K562 (cell line): ENCODE results near the gene ARHGAP25. TPM values are rescaled to one million over a fixed set of nuclear protein-coding genes. Genes with fewer than 3 reads are reported as not detected.

ENCODE experiments used
- CBX1 ChIP-seq: sonication (generic); IDR thresholded peaks from 2 replicates; pipeline ENCODE4 v1.6.1; 2016; ENCODE audit warnings: antibody characterized with exemption, low read depth, mild to moderate bottlenecking
- CHD7 ChIP-seq: fragments of 200-600 bp; sonication (generic); IDR thresholded peaks from one replicate; pipeline ENCODE4 v1.6.1; 2012; ENCODE audit warnings: mild to moderate bottlenecking, low read depth, low read length, inconsistent platforms
- ETV5 ChIP-seq: sonication (generic); formaldehyde crosslinking; IDR thresholded peaks from 2 replicates; pipeline ENCODE4 v1.4.0; 2020; ENCODE audit warnings: low read depth, mild to moderate bottlenecking, missing genetic modification reagents
- HLTF ChIP-seq: fragments of 450-650 bp; IDR thresholded peaks from 2 replicates; pipeline ENCODE4 v1.6.1; 2016
- HNRNPL ChIP-seq: fragments of 200-400 bp; formaldehyde crosslinking; IDR thresholded peaks from 2 replicates; pipeline ENCODE4 v1.6.1; 2017; ENCODE audit warnings: low read depth, mild to moderate bottlenecking, low read length
- MTA1 ChIP-seq: fragments of 450-650 bp; IDR thresholded peaks from 2 replicates; pipeline ENCODE4 v1.6.1; 2017; ENCODE audit warnings: borderline replicate concordance
- NCOA2 ChIP-seq, 2 experiments: fragments of 450-650 bp; IDR thresholded peaks; 2 replicates each; pipeline ENCODE4 v1.6.1; 2018; ENCODE audit warnings: mild to moderate bottlenecking in 2 of 2, moderate library complexity in 1 of 2; ENCODE audit not compliant: partially characterized antibody in 2 of 2
- NCOR1 ChIP-seq: fragments of 450-650 bp; IDR thresholded peaks from 2 replicates; pipeline ENCODE4 v1.6.1; 2016; ENCODE audit warnings: mild to moderate bottlenecking, moderate library complexity
- NELFE ChIP-seq: IDR thresholded peaks from 2 replicates; pipeline ENCODE4 v1.6.1; 2011; ENCODE audit warnings: mild to moderate bottlenecking; ENCODE audit not compliant: insufficient read depth, insufficient read length
- POLR2AphosphoS2 ChIP-seq: IDR thresholded peaks from 2 replicates; pipeline ENCODE4 v1.6.1; 2012; ENCODE audit warnings: low read length, improper control_type of control experiment
- SAP30 ChIP-seq: fragments of 200-600 bp; sonication (generic); IDR thresholded peaks from 2 replicates; pipeline ENCODE4 v1.6.1; 2012; ENCODE audit warnings: borderline replicate concordance, low read depth, mild to moderate bottlenecking, moderate library complexity, low read length, control low read depth, inconsistent platforms; ENCODE audit not compliant: insufficient read depth, poor library complexity, severe bottlenecking
- SRSF9 ChIP-seq: fragments of 200-400 bp; formaldehyde crosslinking; IDR thresholded peaks from 2 replicates; pipeline ENCODE4 v1.6.1; 2017; ENCODE audit warnings: low read depth, low read length, borderline replicate concordance
- U2AF2 ChIP-seq: fragments of 200-400 bp; formaldehyde crosslinking; optimal IDR thresholded peaks from 2 replicates; pipeline ENCODE3; 2017; ENCODE audit warnings: low read depth, mild to moderate bottlenecking, low read length
- XRCC5 ChIP-seq: fragments of 200-400 bp; formaldehyde crosslinking; IDR thresholded peaks from 2 replicates; pipeline ENCODE4 v1.6.1; 2017; ENCODE audit warnings: low read depth, mild to moderate bottlenecking, low read length
- ZFP36 ChIP-seq: fragments of 150-350 bp; IDR thresholded peaks from 2 replicates; pipeline ENCODE4 v1.6.1; 2018; ENCODE audit warnings: low read length, low read depth; ENCODE audit not compliant: partially characterized antibody
- polyA plus RNA-seq, 8 experiments: library from polyadenylated mRNA; depleted of rRNA in 4 of 8; stranded (reverse) in 5 of 8; unstranded in 3 of 8; fragments of >200 nt; fragmentation: Nextera tagmentation in 2 of 8; fragmentation: Illumina TruSeq in 1 of 8; extraction: Ambion mirVana in 2 of 8; extraction: Trizol in 1 of 8; gene quantifications; 2 replicates each; pipeline versions ENCODE4 v1.2.1 to v1.2.3, GENCODE V29; 2011 to 2014; ENCODE audit warnings: inconsistent platforms in 1 of 8, missing spikeins in 1 of 8
- total RNA-seq, 7 experiments: library from RNA; depleted of rRNA in 6 of 7; stranded (reverse); fragments of >200 nt in 6 of 7; fragmentation: Illumina TruSeq in 2 of 7; extraction: Trizol in 2 of 7; gene quantifications; 2 replicates each; pipeline versions ENCODE4 v1.2.1 to v1.2.3, GENCODE V29; 2011 to 2021; ENCODE audit warnings: low replicate concordance in 1 of 7
- TF ChIP-seq, protein P1 (sequence below), 3 experiments: IDR thresholded peaks in 2 of 3; conservative IDR thresholded peaks in 1 of 3; 2 replicates each; pipeline ENCODE4 v1.5.1; 2011 to 2012; ENCODE audit warnings: low read length in 3 of 3, mild to moderate bottlenecking in 3 of 3, control low read depth in 2 of 3, improper control_type of control experiment in 1 of 3, inconsistent platforms in 1 of 3, low read depth in 1 of 3, mixed read lengths in 1 of 3, moderate library complexity in 1 of 3; ENCODE audit not compliant: insufficient read depth in 2 of 3

The ARHGAP25 gene
- total and polyA plus RNA-seq, 9 of the 15 experiments (the other 6 are each of a cell fraction or from before 2014, with no cell fraction given), result 4.9 to 14.8 (median 10.7) TPM

DNA sequence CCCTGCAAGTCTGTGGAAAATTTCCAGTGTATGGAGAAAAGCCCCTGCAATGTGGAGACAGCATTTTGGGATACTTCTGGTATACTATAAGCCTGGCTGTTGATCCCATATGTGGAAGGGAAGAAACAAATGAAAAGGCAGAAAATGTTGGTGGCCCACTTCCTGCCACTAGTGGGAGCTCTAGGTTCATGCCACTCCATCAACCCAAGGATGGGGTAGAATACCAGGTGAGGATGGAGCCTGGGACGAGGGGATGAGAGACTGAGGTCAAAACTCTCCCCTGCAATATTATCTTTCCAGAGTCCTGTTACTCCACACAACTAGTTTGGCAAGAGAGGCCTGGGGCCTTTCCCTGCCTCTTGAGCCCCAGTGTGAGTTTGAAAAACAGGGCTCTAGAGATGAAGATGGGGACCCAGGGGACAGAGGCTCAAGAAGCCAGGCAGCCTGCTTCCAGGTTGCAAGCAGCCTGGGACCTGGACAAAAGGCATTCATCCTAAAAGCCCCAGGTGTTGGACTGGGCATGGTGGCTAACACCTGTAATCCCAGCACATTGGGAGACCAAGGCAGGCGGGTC, 104.7 kb downstream of the ARHGAP25 start (continued):
- TF ChIP-seq U2AF2, result no peak
- TF ChIP-seq ETV5 (CRISPR knock-in tag), result peak; percentile 59; the same call in 1 of the 2 replicates
- peak; percentile 95 for TF ChIP-seq CBX1
- TF ChIP-seq NELFE, result no peak
- TF ChIP-seq HNRNPL, result no peak
- no peak for TF ChIP-seq MTA1
- no peak for TF ChIP-seq POLR2AphosphoS2
- no peak for TF ChIP-seq SRSF9
- TF ChIP-seq, protein P1, sequence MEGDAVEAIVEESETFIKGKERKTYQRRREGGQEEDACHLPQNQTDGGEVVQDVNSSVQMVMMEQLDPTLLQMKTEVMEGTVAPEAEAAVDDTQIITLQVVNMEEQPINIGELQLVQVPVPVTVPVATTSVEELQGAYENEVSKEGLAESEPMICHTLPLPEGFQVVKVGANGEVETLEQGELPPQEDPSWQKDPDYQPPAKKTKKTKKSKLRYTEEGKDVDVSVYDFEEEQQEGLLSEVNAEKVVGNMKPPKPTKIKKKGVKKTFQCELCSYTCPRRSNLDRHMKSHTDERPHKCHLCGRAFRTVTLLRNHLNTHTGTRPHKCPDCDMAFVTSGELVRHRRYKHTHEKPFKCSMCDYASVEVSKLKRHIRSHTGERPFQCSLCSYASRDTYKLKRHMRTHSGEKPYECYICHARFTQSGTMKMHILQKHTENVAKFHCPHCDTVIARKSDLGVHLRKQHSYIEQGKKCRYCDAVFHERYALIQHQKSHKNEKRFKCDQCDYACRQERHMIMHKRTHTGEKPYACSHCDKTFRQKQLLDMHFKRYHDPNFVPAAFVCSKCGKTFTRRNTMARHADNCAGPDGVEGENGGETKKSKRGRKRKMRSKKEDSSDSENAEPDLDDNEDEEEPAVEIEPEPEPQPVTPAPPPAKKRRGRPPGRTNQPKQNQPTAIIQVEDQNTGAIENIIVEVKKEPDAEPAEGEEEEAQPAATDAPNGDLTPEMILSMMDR (IDR thresholded peaks at IDR 0.05 in 2 of 3, conservative IDR thresholded peaks at IDR 0.05 in 1 of 3; ENCODE audit: insufficient read depth in 2 of 3, low read depth in 1 of 3, low read length in 3 of 3), result peak; percentile 84 to 89 (median 86)
- no peak for TF ChIP-seq NCOA2 (IDR thresholded peaks at IDR 0.05; ENCODE audit: partially characterized antibody in 2 of 2)
- no peak for TF ChIP-seq HLTF
- 0 out of 2 replicates have a peak, but pooled peaks have one; percentile 60 for TF ChIP-seq XRCC5
- TF ChIP-seq NCOR1, result peak; percentile 10; the same call in 1 of the 2 replicates
- TF ChIP-seq SAP30, result no peak
- TF ChIP-seq ZFP36, result peak; percentile 89
- TF ChIP-seq CHD7, result no peak
